ENCODE results near the gene P2RY8.
"Not testable (repeated sequence)": the region's sequence is repeated elsewhere in the genome, so short reads cannot be mapped to it uniquely, and the experiment has no call there.

The P2RY8 gene

DNA sequence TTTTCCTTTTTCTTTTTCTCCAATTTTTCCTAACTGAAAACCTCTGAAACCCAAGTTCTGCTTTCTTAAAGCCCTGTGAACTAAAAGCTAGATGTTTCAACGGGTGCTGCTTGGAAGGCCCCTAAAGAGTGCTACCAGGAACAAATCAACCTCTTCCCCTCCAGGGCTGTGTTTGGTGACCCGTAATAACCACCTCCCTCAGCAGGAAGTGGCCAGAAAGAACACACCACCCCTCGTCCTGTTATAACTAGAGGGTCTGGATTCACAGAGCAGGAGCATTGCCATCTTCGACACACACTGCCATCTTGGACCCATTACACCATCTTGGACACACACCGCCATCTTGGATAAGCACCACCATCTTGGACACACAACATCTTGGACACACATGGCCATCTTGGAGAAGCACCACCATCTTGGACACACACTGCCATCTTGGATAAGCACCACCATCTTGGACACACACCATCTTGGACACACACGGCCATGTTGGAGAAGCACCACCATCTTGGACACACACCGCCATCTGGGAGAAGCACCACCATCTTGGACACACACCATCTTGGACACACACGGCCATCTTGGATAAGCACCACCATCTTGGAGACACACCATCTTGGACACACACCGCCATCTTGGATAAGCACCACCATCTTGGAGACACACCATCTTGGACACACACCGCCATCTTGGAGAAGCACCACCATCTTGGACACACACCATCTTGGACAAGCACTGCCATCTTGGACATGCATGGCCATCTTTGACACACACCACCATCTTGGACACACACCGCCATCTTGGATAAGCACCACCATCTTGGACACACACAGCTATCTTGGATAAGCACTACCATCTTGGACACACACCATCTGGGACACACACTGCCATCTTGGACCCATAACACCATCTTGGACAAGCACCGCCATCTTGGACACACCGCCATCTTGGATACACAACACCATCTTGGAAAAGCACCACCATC lies 89.7 kb downstream of the P2RY8 start:
- not testable (repeated sequence) for DNase-seq (ENCODE audit: low read depth in 2 of 2)

DNA sequence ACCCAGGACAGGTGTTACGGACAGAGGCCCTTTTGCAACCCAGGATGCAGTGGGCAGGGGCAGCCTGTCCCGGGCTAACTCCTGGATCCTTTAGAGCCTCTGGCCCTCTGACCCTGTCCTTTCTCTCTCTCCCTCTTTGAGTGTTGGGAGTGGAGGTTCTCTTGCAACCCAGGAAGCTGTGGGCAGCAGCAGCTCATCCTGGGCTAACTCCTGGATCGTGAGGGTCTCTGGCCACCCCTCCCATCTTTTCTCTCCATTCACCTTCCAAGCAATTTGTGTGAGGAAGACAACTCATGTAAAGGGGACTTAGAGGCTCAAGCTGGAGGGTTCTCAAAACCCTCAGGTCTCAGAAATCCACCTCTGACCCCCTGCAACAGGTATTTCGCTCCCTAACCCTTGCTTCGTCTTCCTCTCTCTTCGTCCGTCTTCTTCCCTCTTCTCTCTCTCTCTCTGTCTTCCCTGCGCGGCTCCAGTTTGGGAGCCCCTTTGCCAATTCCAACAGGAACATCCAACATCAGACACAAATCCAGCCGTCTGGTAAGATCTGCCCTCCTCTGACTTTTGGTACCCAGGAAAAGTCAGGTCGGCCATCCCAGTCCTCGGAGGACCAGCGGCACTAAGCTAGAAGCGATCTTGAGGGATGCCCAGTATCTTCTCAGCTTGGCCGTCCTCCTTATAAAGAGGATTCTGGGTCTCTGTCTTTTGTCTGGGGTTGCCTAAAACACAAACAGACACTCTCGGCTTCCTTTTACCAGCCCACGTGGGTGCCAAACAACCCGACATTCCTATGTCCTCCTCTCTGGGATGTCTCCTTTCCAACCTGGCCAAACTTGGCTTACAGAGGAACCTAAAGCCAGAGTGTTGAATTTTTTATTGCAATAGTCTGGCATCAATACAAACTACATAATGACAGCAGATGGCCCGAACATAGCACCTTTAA lies 92.2 kb downstream of the P2RY8 start:
- no peak for DNase-seq (ENCODE audit: low read depth in 2 of 2)

DNA sequence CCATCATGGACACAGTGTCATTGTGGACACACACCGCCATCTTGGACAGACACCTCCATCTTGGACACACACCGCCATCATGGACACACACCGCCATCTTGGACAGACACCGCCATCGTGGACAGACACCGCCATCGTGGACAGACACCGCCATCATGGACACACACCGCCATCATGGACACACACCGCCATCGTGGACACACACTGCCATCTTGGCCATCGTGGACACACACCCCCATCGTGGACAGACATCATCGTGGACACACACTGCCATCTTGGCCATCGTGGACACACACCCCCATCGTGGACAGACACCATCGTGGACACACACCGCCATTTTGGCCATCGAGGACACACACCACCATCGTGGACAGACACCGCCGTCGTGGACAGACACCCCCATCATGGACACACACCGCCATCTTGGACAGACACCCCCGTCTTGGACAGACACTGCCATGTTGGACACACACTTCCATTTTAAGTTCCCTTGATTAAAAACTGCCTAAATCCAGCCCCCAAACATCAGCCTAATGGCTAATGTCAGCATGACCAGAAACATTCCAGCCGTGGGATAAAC lies 93.4 kb downstream of the P2RY8 start:
- no peak for DNase-seq (ENCODE audit: low read depth in 2 of 2)

DNA sequence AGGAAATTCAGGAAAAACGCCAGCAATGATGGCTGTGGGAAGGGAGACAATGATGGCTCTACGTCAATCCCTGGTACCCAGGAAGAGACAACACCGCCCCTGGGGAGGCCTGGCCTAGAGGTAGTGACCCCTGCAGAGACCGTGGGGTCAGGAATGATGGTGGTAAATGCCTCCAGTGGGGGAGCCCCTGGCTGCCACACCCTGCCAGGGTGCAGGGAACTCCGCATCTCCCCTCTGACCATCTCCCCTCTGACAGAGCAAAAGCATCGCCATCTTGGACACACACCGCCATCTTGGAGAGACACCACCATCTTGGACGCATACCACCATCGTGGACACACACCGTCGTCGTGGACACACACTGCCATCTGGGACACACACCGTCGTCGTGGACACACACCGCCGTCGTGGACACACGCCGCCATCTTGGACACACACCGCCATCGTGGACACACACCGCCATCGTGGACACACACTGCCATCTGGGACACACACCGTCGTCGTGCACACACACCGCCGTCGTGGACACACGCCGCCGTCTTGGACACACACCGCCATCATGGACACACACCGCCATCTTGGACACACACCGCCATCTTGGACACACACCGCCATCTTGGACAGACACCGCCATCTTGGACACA lies 94.1 kb downstream of the P2RY8 start:
- no peak for DNase-seq (ENCODE audit: low read depth in 2 of 2)

DNA sequence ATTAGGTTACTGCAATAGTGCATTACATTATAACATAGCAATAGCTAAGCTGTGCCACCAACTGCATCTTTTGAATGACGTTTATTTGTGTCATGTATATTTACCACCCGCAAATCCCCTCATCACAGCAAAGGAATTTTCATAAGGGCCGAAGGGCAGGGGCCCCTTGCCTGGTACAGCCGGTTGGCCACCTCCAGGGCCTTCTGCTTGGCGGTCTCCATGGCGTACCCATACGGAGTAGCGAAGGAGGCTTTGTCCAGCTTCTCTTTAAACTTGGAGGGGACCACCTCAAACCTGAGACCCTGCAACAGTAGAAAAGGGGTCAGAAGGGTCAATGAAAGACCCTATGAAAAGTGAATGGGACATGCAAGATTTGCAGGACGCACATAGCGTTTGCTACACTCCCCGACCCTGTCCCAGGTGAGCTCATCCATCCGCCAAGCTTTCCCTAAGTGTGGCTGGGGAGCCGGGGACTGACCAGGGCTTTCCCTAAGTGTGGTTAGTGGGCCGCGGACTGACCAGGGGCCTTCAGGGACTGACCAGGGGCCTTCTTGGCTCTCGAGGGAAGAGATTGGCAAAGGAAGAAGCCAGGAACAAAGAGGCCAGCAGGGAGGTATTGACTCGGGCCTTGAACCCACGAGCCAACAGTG lies 94.8 kb downstream of the P2RY8 start:
- DNase-seq (ENCODE audit: low read depth in 2 of 2) = no peak

DNA sequence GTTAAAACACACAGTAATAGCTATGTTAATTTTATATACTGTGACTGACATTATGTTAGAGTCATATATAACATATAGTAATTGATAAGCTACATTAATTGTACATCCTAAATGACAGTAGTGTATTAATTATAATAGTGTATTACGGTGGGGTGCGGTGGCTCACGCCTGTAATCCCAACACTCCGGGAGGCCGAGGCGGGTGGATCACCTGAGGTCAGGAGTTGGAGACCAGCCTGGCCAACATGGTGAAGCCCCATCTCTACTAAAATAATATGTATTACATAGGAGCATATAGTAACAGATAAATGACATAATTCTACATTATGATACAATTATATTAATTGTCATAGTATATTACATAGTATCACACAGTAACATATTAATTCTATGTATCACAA lies 96.5 kb downstream of the P2RY8 start:
- no peak for DNase-seq (ENCODE audit: low read depth in 2 of 2)

DNA sequence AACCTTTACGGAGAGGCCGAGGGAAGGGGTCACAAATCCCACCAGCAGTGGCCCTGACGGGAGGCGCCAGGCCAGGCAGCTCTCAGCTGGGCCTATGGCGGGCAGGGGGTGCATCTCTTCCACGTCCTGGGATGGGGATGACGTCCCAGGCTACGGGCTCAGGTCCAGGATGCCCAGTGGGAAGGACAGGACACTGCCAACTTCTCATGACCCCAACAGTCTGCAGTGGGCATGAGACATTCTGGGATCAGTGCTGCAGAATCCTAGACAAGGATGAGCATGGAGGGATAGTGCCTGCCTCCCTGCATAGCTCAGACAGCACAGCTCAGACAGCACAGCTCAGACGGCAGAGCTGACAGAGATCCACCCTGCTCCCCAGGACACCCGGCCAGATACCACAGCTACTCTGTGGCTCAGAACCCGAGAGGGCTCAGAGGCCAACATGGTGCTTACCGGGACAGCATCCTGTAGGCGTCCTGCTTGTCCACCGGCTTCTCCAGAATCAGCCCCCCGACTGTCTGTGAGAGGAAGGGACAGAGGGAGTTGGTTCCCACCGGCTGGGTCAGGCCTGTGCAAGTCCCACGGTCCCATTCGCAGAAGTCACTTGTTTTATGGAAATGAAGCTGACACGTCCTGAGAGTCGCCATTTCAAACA lies 101.6 kb downstream of the P2RY8 start:
- DNase-seq (ENCODE audit: low read depth in 2 of 2) = no peak

DNA sequence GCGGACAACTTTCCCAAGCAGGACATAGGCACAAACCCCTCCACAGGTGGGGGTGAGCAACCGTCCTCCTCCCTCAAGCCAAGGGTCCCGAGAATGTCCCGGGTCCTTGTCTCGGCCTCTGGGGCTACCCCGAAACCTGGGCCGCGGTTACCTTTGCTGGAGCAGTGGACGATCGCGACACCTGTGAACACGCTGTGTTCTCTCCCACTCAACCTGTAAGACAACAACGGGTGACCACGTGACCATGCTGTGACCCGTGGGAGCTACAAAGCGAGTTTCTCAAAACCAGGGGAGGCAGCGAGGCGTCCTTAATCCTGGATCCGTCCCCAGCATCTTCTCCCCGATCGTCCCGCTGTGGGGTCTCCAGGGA lies 102.1 kb downstream of the P2RY8 start:
- no peak for DNase-seq (ENCODE audit: low read depth in 2 of 2)

DNA sequence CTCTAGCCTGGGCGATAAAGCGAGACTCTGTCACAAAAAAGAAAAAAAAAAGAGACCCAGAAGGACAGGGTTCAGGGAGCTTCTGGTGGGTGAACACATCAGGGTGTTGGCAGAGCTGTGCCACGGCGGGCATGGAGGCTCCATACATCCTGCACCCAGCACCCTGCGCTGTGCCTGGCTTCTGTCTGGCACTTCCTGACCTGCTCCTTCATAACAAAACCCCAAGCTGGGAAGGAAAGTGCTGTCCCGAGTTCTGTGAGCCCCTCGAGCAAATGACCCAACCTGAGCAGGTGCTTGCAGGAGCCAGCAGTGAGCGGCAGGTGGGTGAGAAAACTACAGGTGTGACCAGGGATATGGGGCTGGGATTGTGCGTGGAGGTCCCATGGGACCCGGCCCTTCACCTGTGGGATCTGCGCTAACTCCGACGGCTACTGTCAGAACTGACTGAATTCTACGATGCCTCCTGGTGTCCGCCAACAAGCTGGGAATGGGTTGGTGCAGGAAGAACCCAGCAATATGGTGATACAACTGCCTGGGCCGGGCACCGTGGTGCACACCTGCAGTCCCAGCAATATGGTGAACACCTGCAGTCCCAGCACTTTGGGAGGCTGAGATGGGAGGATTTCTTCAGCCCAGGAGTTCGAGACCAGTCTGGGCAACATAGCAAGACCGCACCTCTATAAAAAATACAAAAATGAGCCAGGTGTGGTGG lies 103.2 kb downstream of the P2RY8 start:
- DNase-seq (ENCODE audit: low read depth in 2 of 2) = no peak

DNA sequence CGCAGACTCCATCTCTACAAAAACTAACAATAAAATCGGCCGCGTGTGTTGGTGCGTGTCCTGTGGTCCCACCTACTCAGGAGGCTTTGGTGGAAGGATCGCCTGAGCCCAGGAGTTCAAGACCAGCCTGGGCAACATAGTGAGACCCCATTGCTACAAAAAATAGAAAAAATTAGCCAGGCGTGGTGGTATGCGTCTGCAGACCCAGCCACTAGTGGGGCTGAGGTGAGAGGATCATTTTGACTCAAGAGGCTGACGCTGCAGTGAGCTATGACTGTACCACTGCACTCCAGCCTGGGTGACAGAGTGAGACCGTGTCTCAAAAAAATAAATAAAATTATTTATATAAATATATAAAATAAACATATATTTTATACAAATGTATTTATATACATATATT lies 106.5 kb downstream of the P2RY8 start:
- no peak for DNase-seq (ENCODE audit: low read depth in 2 of 2)

DNA sequence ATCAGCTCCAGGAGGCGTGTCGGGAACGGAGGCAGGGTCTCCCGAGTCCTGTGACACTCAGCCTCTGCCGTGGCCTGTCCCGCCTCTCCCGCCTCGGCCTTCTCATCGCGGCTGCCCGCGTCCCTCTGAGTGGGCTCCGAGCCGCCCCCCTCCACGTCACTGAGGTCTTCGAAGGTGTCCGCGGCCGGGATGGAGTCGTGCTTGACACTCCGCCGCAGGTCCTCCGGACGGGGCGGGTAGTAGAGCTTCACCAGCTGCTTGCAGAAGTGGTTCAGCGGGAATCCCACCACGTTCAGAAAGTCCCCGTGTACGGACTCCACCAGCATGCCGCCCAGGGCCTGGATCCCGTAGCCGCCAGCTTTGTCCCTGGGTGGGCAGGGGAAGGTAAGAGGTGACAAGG lies 109.2 kb downstream of the P2RY8 start:
- no peak for DNase-seq (ENCODE audit: low read depth in 2 of 2)

DNA sequence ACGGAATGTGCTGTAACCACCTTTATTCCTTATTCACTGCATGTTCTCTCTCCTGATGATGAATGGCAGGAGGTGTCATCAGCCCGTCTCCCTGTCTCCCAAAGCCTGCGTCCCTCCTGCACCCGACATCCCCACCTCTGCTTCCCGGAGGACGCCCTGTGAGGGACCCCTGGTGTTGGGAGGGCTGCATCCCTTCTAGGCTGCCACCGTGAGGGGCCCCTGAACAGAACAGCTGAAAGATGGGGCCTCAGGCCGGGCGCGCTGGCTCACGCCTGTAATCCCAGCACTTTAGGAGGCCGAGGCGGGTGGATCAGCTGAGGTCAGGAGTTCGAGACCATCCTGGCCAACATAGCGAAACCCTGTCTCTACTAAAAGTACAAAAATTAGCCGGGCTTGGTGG lies 110.7 kb downstream of the P2RY8 start:
- DNase-seq (ENCODE audit: low read depth in 2 of 2) = not testable (repeated sequence)

DNA sequence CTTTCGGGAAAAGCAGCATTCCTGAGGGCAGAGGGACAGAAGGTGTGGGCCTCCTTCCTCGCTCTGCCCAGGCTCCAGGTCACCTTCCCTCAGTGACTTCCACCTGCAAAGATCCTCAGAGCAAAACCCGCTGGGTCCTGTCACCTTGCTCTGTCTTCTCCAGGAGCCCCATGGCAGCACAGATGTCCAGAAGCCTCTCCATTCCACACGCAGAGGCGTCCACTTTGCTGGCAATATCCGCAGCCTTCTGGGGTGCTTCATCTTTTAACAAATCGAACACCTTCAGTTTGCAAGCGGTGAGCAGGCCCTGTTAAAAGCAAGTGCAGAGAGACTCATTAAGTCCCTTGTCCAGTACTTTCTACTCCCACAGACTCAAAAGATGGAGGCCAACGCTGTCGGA lies 111.6 kb downstream of the P2RY8 start:
- DNase-seq (ENCODE audit: low read depth in 2 of 2) = no peak

DNA sequence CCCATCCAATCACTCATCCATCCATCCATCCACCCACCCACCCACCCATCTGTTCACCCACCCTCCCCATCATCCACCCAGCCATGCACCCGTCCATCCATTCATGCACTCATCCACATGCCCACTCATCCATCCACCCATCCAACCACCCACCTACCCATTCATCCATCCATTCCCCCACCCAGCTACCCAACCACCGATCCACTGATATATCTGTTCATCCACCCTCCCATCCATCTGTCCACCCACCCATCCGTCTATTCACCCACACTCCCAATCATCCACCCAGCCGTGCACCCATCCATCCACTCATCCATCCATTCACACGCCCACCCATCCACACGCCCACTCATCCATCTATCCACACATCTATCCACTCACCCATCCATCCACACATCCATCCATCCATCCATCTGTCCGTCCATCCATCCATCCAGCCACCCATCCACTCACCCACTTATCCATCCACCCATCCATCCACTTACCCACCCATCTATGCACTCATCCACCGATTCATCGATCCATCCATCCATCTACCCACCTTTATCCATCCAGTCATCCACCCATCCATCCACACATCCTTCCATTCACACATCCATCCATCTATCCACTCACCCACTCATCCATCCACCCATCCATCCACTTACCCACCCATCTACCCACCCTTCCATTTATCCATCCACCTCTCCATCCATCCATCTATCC lies 112.7 kb downstream of the P2RY8 start:
- no peak for DNase-seq (ENCODE audit: low read depth in 2 of 2)

DNA sequence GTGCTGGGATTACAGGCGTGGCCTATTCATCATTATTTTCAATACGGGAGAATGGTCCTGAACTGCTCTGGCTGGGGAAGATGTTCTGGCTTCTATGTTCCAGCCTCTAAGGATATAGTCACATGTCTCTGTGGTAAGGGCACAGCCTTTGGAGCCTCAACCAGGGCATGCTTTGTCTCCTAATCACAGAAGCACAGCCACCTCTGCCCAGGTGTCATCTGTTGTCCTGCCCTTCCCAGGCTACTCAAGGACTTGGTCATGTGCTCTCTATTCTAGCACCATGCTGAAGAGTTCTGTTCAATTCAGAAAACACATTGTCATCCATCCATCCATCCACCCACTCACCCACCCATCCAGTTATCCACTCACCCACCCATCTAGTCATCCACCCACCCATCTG lies 113.8 kb downstream of the P2RY8 start:
- no peak for DNase-seq (ENCODE audit: low read depth in 2 of 2)

DNA sequence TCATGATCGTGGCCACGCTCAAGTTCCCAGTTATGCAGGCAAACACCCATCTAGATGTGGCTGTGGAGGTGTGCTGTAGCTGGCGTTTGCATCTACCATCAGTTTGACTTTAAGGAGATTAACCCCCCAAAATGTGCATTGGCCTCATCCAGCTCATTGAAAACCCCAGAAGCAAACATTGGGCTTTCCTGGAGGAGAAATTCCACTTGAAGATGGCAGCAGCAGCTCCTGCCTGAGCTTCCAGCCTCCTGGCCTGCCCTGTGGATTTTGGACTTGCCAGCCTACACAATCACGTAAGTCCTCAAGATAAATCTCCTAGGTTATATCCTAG lies 114.9 kb downstream of the P2RY8 start:
- no peak for DNase-seq (ENCODE audit: low read depth in 2 of 2)

DNA sequence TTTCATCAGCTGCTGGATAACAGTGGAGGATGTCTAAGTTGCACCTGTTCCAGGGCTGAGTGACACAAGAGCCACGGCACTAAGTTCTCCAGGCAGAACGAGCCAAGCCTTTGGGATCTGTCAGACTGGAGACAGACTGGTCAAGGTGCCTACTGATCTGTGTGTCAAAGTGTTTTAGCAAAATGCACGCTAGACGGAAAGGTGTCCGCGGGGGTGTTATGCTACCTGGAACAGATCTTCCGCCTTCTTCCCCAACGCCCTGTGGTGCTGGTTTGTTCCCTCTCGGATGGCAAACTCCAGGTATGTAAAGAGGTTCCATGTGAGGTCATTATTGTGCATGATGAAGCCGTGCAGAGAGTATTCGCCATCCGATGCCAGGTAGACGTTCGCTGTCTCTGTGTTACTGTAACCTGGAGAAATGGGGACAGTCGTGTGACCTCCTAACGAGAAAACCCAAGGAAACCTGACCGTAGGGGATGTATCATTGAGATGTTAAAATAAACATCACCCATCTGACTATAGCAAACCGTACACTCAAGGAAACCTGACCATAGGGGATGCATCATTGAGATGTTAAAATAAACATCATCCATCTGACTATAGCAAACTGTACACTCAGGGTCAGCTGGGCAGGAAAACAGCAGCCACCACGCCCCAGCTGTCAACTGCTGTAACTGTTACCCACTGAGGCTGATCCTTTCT lies 115.4 kb downstream of the P2RY8 start:
- no peak for DNase-seq (ENCODE audit: low read depth in 2 of 2)

DNA sequence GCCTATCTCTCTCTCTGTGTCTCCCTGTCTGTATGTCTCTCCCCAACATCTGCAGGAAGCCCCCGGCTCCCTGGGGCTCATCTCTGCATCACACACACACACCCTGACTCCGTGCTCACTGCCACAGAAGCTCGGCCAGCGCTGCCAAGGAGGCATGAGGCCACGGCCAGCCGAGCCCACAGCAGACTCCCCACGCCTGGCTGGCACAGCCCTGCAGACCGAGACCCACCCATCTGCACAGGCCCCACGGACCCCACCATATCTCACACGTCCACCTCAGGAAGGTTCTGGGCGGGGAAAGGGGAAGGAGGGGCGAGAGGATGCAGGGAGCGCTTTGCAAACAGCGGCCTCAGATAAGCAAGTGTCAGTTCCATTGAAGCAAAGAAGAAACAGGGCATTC lies 116.6 kb downstream of the P2RY8 start:
- no peak for DNase-seq (ENCODE audit: low read depth in 2 of 2)

All from fibroblast of skin of left quadriceps (primary cell).